ENCODE data around the gene CDH22.

DNA sequence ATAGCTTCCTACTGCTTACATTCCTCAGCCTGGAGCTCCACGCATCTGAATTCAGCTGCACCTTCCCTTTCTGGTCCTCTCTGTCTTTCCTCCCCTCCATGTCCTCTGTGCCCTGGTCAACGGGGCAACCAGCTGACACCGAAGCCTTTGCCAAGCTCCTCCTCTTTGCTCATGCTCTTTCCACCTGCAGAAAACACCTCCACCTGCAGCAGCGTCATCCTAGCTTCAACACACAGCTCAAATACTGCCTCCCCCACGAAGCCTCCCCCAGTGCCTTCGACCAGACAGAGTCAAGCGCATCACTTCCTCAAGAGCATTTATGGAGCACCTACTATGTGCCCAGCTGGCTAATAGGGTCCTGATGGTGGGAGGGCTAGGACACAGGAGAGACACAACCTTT is 9.2 kb downstream of the CDH22 start:
- no peak for TF ChIP-seq EZH2 (IDR thresholded peaks at IDR 0.05; ENCODE audit: borderline replicate concordance, insufficient read depth, low read depth, low read length, poor library complexity, severe bottlenecking)
- TF ChIP-seq, protein P1, sequence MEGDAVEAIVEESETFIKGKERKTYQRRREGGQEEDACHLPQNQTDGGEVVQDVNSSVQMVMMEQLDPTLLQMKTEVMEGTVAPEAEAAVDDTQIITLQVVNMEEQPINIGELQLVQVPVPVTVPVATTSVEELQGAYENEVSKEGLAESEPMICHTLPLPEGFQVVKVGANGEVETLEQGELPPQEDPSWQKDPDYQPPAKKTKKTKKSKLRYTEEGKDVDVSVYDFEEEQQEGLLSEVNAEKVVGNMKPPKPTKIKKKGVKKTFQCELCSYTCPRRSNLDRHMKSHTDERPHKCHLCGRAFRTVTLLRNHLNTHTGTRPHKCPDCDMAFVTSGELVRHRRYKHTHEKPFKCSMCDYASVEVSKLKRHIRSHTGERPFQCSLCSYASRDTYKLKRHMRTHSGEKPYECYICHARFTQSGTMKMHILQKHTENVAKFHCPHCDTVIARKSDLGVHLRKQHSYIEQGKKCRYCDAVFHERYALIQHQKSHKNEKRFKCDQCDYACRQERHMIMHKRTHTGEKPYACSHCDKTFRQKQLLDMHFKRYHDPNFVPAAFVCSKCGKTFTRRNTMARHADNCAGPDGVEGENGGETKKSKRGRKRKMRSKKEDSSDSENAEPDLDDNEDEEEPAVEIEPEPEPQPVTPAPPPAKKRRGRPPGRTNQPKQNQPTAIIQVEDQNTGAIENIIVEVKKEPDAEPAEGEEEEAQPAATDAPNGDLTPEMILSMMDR (IDR thresholded peaks at IDR 0.05) = no peak
